Lower leg skin (tissue), 3 donors: Measurements from ENCODE around the gene SUGCT.

Experiments
- POLR2A ChIP-seq, 2 donors: fragments of 450-650 bp; IDR thresholded peaks; one replicate each; pipeline ENCODE4 v1.6.1; 2016 to 2017; ENCODE audit warnings: antibody characterized with exemption in 2 of 2, mild to moderate bottlenecking in 1 of 2, moderate library complexity in 1 of 2
- TF ChIP-seq, protein P1 (sequence below), 3 donors: fragments of 450-650 bp; IDR thresholded peaks; one replicate each; pipeline ENCODE4 v1.5.1; 2016; ENCODE audit warnings: antibody characterized with exemption in 3 of 3, mild to moderate bottlenecking in 3 of 3, moderate library complexity in 2 of 3

DNA sequence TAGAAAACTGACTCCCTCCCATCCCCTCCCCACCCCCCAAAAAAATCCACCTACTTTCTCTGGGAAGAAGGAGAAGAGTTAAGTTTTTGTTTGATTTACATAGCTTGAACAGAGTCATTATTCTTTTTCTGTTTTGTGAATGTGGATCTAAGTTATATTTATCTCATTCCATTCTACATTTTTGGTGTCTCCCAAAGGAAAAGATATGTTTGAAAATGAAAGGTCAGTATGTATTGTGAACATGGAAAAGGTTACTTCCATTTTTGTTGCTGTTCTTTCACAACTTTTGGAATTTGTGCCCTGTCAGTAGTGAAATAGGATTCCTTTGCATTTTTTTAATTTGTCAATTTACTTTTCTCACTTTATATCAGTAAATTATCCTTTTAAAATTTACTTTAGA lies 547.9 kb downstream of the SUGCT start:
- no peak for TF ChIP-seq POLR2A (IDR thresholded peaks at IDR 0.05)
- TF ChIP-seq, protein P1, sequence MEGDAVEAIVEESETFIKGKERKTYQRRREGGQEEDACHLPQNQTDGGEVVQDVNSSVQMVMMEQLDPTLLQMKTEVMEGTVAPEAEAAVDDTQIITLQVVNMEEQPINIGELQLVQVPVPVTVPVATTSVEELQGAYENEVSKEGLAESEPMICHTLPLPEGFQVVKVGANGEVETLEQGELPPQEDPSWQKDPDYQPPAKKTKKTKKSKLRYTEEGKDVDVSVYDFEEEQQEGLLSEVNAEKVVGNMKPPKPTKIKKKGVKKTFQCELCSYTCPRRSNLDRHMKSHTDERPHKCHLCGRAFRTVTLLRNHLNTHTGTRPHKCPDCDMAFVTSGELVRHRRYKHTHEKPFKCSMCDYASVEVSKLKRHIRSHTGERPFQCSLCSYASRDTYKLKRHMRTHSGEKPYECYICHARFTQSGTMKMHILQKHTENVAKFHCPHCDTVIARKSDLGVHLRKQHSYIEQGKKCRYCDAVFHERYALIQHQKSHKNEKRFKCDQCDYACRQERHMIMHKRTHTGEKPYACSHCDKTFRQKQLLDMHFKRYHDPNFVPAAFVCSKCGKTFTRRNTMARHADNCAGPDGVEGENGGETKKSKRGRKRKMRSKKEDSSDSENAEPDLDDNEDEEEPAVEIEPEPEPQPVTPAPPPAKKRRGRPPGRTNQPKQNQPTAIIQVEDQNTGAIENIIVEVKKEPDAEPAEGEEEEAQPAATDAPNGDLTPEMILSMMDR (IDR thresholded peaks at IDR 0.05) = no peak
